ENCODE data around the gene NEO1.
A peak's percentile ranks its signal among the peaks of the same experiment; 100 is the strongest.
"Not testable (repeated sequence)": the region's sequence is repeated elsewhere in the genome, so short reads cannot be mapped to it uniquely, and the experiment has no call there.

NEO1 gene

GRCh38 chr15:73212424-73212823 is 160.2 kb downstream of the NEO1 start:
- DNase-seq (ENCODE audit: low spot score), result no peak

GRCh38 chr15:73221450-73221849 is 169.2 kb downstream of the NEO1 start:
- not testable (repeated sequence) for DNase-seq (ENCODE audit: low spot score)

- no peak for DNase-seq (ENCODE audit: low spot score)
These were observed 173.2 kb downstream of the NEO1 start for GRCh38 chr15:73225358-73226015.

GRCh38 chr15:73226093-73226814 is 174.0 kb downstream of the NEO1 start:
- no peak for DNase-seq (ENCODE audit: low spot score)

DNA sequence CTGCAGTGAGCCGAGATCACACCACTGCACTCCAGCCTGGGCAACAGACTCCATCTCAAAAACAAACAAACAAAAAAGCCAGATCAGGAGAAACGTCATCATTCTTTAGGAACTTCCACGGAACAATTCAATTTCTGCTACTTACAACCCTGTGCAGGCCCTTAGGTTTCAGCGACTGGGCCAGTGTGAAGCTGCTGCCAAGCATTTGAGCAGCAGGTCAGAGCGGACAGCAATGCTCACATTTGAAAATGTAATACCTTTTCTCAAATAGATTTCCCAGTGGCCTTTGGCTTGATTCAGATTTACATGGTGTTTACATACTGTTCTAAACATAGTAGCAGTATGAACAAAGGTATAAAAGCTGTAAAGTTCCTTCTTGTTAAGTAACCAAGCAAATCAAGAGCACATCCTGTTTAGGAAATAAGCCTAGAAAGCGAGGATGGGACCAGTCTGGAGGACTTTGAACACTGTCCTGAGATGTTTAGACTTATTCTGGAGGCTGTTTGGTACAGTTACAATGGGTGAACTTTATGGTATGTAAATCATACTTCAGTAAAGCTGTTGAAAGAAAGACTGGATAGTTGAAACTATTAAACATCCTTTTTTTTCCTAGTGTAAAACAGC is 175.3 kb downstream of the NEO1 start:
- no peak for DNase-seq (ENCODE audit: low spot score)

- no peak for DNase-seq (ENCODE audit: low spot score)
These were observed 175.9 kb downstream of the NEO1 start for GRCh38 chr15:73228128-73228646.

GRCh38 chr15:73231661-73232419 is 179.6 kb downstream of the NEO1 start:
- DNase-seq (ENCODE audit: low spot score), result no peak

- no peak for DNase-seq (ENCODE audit: low spot score)
These were observed 180.5 kb downstream of the NEO1 start for GRCh38 chr15:73232776-73233175.

DNA sequence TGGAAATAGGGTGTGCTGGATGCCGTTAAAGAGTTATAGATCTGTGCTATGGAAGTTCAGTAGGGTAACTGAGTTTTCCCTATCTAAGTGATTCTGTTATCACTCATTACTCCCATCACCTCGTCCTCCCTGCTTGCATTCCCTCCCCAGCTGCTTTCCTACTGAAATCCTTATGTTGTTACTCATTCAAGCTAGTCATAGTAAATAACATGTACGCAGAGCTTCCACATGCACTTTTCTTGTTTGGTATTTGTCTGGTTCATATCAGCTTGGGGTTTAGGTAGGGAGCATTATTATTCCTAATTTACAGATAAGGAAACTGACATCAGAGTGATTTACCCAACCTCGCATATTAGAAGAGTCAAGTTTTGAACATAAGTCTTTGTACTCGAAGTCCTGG is 181.4 kb downstream of the NEO1 start:
- no peak for DNase-seq (ENCODE audit: low spot score)

- DNase-seq (ENCODE audit: low spot score), result no peak
These were observed 185.6 kb downstream of the NEO1 start for GRCh38 chr15:73237910-73238309.

DNA sequence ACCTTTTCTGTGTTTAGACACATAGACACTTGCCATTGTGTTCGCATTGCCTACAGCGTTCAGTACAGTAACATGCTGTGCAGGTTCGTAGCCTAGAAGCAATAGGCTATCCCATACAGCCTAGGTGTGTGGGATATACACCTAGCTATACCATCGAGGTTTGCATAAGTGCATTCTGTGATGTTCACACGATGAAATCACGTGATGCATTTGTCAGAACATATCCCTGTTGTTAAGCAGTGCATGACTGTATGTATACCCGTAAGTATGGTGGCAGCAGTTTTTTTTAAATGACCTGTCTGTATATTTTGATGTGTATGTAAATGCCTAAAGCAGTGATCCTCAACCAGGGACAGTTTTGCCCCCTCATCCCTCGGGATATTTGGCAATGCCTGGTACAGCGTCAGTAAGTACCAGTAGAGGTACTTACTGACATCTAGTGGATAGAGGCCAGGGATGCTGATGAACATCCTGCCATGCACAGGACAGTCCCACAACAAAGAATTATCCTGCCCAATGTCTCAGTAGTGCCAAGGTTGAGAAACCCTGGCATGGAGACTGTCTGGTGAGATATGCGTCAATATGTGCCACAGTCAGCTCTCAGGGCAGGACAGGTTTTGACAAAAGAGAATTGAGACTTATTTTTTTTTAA is 187.4 kb downstream of the NEO1 start:
- DNase-seq (ENCODE audit: low spot score), result no peak

DNA sequence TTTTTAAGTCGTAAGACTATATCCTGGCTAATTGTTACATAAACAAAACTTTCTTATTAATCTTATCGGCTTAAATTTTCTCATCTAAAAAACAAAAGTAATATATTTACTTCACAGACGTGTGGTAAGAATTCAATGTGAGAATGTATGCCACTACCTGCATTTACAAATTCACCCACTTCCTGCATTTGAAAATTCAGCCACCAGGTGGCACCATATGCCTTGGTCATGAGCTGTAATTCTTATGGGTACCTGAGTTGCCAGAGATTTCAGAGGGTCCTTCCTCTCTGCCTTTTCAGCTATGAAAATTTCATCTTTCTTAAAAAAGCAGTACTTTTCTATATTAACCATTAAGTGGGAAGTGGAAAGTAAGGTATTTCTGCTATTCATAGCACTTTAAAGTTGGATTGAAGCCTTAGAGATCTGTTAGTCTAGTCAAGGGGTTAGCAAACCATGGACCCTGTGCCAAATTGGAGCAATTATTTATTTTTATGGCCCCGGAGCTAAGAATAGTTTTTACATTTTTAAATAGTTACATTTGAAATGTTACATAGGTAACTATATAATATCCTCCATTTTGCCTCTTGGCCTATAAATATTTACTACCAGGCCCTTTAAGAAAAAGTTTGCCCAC is 188.7 kb downstream of the NEO1 start:
- DNase-seq (ENCODE audit: low spot score), result peak; percentile 67

GRCh38 chr15:73244333-73244732 is 192.1 kb downstream of the NEO1 start:
- no peak for DNase-seq (ENCODE audit: low spot score)

- DNase-seq (ENCODE audit: low spot score), result no peak
These were observed 194.2 kb downstream of the NEO1 start for GRCh38 chr15:73246439-73246838.

- DNase-seq (ENCODE audit: low spot score), result no peak
These were observed 194.6 kb downstream of the NEO1 start for GRCh38 chr15:73246898-73247297.

GRCh38 chr15:73247331-73247730 is 195.1 kb downstream of the NEO1 start:
- no peak for DNase-seq (ENCODE audit: low spot score)

GRCh38 chr15:73249499-73249898 is 197.2 kb downstream of the NEO1 start:
- no peak for DNase-seq (ENCODE audit: low spot score)

DNA sequence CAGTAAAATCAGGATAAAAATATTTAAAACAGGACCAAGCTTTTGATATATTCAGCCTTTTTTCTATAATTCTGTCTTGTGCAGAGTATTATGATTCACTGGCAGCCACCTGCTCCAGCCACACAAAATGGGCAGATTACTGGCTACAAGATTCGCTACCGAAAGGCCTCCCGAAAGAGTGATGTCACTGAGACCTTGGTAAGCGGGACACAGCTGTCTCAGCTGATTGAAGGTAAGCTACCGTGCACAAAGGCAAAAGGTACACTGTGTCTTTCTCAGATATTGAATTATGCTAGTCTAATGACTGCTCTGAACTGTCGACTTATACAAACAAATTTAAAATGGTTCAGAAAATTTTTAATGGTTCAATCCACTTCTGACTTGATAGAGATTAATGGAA is 202.3 kb downstream of the NEO1 start:
- no peak for DNase-seq (ENCODE audit: low spot score)

DNA sequence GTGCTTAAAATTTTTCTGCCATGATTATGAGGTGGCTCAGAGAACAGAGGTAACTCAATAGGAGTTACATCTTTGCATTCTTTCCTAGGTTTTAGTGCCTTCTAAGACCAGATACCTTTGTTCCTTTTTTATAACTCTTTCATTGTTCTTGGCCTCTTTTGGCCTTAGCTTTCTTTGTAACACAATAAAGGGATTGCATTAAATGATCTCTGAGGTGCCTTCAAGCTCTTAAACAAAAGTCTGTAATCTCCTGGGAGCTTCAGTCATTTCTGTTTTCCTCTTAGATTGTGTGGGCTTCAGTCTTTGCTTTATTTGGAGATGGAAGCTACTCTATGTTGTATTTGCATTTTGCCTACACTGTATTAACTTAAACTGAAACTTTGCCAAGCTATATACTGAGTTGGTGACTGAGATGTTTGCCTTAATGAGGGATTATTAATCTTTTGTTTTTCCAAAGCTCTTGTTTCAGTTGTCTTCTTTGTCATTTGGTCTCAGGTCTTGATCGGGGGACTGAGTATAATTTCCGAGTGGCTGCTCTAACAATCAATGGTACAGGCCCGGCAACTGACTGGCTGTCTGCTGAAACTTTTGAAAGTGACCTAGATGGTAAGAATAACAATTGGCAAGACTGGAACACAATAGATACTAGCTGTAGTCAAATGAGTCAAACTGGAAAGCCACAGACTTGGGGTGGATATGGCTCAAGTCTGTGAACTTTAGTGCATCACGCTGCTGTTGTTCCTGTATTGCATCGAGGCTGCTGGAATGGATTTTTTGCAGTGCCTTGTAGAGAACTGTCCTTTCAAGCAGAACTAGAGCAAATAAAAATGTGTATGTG is 206.2 kb downstream of the NEO1 start:
- no peak for DNase-seq (ENCODE audit: low spot score)

- DNase-seq (ENCODE audit: low spot score), result no peak
These were observed 212.6 kb downstream of the NEO1 start for GRCh38 chr15:73264881-73265280.
